Medulla oblongata (tissue), 1 donor: ENCODE results near the gene FHIT.
A peak's percentile ranks its signal among the peaks of the same experiment; 100 is the strongest.
"Not testable (repeated sequence)": the region's sequence is repeated elsewhere in the genome, so short reads cannot be mapped to it uniquely, and the experiment has no call there.

Experiments
- DNase-seq: peaks from one replicate; pipeline ENCODE4 v3.0.0-alpha.2; 2015; ENCODE audit errors: extremely low spot score

Gene FHIT

GRCh38 chr3:59938828-59939227 is 1312.4 kb downstream of the FHIT start:
- no peak for DNase-seq

GRCh38 chr3:59937201-59937600 is 1314.1 kb downstream of the FHIT start:
- DNase-seq = no peak

DNA sequence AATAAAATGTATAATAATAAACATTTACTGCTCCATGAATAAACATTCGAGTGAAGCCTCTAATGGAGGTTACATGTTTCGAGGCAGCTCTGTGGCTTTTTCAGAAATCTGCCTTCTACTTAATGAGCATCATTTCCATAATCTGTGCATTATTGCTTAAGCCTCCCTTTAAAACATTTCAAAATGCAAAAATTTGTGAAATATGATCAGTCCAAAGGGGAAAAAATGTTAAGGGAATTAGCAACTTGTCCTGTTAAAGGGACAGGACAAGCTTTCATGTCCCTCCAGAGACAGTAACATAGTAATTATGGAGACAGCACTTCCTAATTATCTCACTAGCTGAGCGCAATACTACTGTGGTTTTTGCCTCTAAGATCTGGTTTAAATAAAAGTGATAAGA is 1314.8 kb downstream of the FHIT start:
- DNase-seq = no peak

DNA sequence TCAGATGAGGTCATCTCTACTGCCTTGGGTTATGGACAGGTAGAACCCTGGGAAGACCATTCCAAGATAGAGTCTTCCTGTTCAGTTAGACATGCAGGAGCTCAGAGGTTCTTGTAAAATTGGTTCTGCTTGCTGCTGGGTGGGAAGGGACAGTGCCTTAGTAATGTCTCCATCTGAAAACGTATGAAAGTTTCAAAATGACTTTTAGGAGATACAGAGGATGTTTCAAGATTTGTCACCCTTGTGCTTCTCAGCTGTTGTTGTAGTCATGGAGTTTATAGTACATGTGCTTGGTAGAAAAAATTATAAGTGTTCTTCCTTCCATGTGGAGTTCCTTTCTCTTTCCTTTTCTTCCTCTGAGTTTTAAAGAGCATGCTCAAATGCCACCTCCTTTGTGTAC is 1316.2 kb downstream of the FHIT start:
- DNase-seq = no peak

- not testable (repeated sequence) for DNase-seq
Measured at GRCh38 chr3:59934560-59934959, 1316.7 kb downstream of the FHIT start.

DNA sequence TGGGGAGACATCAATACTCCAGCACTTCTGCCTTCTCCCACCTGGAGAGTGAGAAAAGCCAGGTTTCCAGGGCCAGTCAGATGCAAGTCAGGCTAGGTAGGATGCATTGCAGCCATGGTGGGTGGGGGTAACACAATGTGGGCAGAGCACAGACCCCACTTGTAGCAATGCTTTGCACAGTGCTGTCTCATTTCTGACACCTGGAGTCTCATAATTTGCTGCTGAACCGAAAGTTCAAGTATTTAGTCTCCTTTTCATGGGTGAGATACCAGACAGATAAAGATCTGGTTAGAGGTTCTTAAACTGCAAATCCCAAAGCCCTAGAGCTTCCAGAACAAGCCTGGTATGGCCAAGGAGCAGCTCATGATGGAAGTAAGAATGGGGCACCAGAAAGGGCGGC is 1321.1 kb downstream of the FHIT start:
- DNase-seq = no peak

- no peak for DNase-seq
Measured at GRCh38 chr3:59927056-59927455, 1324.2 kb downstream of the FHIT start.

DNA sequence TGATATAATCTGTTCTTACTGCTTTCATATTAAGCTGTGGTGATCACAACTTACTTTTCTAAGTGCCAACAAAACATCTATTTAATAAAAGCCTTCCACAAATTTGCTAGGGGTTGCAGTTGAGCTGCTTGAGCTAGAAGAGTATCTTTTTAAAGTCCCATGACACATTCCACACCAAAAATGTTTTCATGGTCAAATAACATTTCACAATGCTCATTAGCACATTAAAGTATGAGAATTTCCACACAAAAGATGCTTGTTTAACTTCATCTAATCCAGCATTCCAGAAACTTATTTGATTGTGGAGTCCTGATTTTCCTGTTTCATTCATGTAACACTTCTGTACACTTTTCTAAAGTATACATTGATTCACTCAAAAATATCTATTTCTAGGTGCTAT is 1325.3 kb downstream of the FHIT start:
- no peak for DNase-seq

DNA sequence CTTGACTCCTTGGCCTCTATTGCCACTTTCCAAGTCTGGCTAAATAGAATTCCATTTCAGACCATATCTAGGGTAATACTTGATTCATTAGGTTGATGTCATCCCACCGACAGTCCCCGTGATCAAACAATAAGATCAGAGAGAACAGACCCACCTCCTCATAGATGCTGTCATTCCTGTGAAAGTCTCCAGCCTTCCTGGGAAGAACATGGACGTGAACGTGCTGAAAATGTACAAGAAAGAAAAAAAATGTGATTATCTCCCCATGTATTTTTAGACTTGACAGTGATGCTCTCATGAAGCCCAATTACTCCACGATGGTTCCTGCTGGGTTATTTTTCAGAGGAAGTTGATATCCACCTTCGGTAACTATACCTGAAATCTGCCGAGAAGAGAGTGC is 1329.1 kb downstream of the FHIT start:
- DNase-seq = no peak

DNA sequence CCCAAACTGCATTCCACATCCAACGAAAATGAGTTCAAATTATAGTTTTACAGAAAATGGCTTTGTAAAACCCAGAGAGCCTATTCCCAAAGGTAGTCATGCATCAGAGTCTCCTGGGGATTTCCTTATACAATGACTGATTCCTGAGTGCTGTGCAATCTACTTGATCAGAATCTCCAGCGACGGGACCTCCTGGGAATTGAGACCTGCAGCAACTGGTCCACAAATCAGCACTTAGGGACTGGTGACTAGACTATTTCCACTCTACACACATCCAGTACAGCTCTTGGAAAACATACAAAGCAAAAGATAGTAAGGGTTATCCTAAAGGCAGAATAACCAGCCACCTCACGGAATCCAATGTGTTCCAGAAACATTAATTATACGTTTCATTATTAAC is 1330.4 kb downstream of the FHIT start:
- DNase-seq = no peak

DNA sequence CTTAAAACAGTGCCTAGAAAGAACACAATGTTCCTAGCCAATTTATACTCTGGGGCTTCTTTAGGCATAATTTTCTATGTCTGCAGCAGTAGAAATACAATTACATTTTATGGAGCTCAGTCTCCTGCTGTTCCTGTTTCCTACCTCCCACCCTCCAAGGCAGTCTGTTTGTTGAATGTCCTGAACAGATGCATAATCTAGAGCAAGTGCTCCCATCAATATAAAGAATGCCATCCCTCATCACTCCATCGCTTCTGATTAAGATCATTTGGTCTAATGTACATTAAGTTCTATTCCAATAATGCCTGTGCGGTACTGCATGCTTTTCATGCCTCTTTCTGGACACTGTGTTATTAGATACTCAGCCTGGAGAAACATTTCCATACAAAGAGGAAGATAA is 1331.7 kb downstream of the FHIT start:
- no peak for DNase-seq

DNA sequence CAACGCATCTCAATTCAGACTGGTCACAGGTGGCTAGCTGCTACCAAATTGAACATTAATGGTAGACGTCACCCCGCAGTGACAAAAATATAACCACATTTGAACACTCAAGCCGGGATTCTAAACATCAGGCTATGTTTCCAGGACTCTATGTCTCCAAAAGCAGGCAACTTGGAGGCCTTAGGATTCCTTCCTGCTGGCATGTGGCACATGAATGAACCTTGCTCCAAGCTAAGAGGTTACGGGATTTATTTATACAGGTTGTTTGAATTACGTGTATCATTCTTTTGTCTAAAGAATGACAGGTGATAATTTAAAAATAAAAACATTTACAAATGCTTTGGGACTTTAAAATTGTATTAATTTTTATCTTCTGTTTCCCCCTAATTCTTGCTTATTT is 1337.0 kb downstream of the FHIT start:
- DNase-seq = no peak

- DNase-seq = no peak
Measured at GRCh38 chr3:59913645-59914044, 1337.6 kb downstream of the FHIT start.

- DNase-seq = no peak
Measured at GRCh38 chr3:59908701-59909100, 1342.6 kb downstream of the FHIT start.

- DNase-seq = no peak
Measured at GRCh38 chr3:59908280-59908679, 1343.0 kb downstream of the FHIT start.

GRCh38 chr3:59904296-59904695 is 1347.0 kb downstream of the FHIT start:
- no peak for DNase-seq

GRCh38 chr3:59899061-59899460 is 1352.2 kb downstream of the FHIT start:
- DNase-seq = no peak

DNA sequence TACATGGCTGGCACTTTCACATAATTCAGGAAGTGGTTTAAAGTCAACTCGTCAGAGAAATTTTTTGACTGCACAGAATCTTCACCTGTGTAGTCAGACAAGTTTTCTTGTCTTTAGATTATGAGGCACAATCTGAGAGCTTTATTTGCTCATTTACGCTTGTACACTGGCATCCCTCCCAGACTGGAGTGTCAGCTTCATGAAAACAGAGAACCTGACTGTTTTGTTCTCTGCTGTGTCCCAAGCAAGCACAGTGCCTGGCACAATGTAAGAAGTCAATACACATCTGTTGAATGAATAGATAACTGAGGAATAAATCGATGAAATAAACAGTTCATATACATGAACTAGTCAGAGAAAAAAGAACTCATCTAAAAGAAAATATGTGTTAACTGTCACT is 1355.3 kb downstream of the FHIT start:
- DNase-seq = no peak

- no peak for DNase-seq
Measured at GRCh38 chr3:59894425-59895121, 1356.7 kb downstream of the FHIT start.

- DNase-seq = no peak
Measured at GRCh38 chr3:59890639-59891038, 1360.6 kb downstream of the FHIT start.

GRCh38 chr3:59886790-59887189 is 1364.5 kb downstream of the FHIT start:
- DNase-seq = no peak

GRCh38 chr3:59885899-59886400 is 1365.3 kb downstream of the FHIT start:
- no peak for DNase-seq

DNA sequence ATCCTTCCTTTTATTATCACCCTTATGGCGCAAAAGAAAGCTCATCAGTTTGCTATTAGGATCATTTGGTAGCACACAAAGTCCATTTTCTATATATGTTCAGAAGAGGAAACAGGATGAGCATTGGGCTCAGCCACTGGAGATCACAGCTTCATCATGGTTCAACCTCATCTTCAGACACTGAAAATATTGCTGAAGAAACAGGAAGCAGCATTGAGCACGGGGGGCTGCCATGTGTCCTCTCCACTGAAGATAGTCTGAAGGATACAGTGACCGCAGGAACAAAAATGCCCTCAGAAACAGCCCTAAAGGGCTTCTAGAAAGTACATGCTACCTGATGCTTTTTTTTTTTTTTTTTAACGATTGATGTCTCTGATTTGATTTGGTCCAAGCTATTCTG is 1366.2 kb downstream of the FHIT start:
- peak; percentile 73 for DNase-seq

DNA sequence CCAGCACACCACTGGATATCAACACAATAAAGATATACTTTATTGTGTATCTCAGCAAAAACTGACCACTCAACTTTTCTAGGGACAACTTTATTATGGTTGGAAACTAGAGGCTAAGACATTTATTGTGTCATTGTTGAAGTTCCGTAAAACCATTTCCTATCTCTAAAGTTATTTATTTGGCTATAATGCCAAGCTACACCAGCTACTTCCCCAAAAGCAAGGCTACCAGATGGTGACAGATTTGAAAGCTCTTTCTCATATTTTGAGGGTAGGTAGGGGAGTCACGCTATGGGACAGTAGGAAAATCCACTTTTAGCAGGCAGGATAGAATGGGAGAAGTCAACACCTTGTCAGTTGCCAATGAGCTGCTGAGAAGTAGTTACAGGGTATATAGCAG is 1366.8 kb downstream of the FHIT start:
- DNase-seq = peak; percentile 45
